ENCODE data around the gene UBE2E2.
A peak's percentile ranks its signal among the peaks of the same experiment; 100 is the strongest.

The UBE2E2 gene

DNA sequence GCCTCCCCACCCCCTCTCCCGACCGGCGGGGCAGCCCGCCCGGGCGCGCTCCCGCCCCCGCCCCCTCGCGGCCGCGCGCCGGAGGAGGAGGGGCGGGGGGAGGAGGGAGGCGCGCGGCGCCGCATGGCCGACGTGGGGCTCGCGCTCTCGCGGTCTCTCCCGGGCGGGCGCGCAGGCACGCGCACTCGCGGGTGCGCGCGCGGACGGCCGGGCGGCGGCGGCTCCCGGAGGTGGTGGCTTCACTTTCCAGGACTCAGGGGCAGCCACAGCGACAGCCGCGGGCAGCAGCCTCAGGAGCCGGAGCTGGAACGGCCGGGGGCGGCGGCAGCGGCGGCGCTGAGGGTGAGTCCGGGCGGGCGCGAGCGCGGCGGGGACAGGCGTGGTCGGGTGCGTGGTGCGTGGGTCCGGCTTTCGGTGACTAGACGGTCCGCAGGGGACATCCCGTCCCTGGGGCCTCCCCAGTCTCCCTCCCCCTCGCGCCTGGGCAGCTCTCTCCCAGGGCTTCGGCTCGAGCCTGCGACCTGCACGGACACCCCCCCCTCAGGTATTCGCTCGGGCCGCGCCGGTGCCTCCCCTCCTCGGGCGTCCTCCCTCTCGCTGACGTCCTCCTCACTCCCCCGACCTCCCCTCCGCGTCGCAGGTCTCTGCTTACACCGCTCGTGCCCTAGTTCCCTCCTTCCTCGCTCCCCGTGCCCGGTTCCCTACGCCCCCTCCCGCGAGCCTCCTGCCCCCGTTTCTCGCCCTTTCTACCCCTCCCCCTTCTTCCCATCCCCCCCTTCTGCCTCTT, at the start of gene UBE2E2:
Gene UBE2E2, plus strand, starts transcription at position 407 of the 787 bp plus-strand sequence.
- Histone ChIP-seq H3K36me3 (ENCODE audit: insufficient read depth, low read length) (no peaks in the 10 kb centered on the region), H3K9me3 (ENCODE audit: control insufficient read depth, insufficient read depth, low read length) (no peaks in the 10 kb centered on the region), H3K9ac (ENCODE audit: low read depth, low read length) (peak within 1 kb of the TSS; percentile 91), H3K4me1 (ENCODE audit: insufficient read depth, low read length) (no peaks in the 10 kb centered on the region)

DNA sequence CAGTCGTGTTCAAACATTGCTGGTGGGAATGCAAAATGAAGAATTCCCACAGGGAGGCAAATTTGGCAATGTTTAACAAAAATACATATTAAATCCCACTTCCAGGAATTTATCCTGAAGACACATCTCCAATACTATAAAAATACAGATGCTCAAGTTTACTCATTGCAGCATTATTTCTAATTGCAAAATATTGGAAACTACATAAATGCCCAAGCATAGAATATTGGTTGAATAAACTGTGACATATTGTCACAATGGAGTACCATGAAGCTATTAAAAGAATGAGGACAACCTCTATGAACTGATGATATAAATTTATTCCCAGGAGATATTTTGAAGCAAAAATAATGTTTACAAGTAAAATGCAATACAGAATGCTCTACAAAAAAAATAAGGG, 49.7 kb upstream of the UBE2E2 start:
- Histone ChIP-seq H3K4me1 (ENCODE audit: insufficient read depth, low read length) (peaks cover 5% of the 10 kb centered on the region; the same call in 1 of the 2 replicates), H3K9ac (ENCODE audit: low read depth, low read length) (no peak overlapping the region), H3K9me3 (ENCODE audit: control insufficient read depth, insufficient read depth, low read length) (no peaks in the 10 kb centered on the region), H3K36me3 (ENCODE audit: insufficient read depth, low read length) (no peaks in the 10 kb centered on the region)

DNA sequence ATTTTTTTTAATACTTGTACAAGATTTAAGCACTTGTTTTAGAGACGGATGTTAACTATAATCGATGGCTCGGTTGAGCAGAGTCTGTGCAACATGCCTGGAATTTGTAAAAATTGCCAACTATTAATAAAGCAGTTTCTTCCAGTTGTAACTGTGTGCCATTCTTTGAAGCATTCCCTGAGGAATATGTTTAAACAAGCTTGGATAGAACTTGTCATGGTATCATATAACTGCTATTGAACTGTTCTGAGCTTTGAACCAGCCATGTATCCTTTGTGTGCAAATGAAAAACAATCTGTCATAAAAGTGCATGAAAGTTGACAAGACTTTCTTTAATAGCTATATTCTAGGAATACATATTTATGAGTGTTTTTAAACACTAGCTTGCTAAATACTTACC, 45.8 kb upstream of the UBE2E2 start:
- Histone ChIP-seq H3K4me1 (ENCODE audit: insufficient read depth, low read length) (peaks cover 5% of the 10 kb centered on the region; the same call in 1 of the 2 replicates), H3K36me3 (ENCODE audit: insufficient read depth, low read length) (no peaks in the 10 kb centered on the region), H3K9ac (ENCODE audit: low read depth, low read length) (no peak overlapping the region), H3K9me3 (ENCODE audit: control insufficient read depth, insufficient read depth, low read length) (no peaks in the 10 kb centered on the region)

DNA sequence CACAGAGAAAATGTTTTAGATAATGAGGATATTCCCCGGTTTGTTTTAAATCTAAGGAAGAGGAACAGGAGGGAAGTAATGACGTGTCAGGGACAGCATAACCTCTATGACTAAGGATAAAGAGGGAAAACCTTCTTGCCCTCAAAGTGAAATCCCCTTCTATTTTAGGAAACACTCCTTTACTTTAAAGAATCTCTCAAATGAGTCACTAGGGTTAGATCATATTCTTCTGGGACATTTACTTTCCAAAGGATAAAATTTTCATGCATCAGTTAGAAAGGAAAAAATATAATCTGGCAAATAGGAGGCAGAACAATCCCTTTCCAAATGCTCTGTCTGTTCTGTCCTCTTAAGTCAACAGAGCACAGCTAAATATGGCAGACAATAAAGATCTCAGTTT, 43.2 kb upstream of the UBE2E2 start:
- Histone ChIP-seq H3K9ac (ENCODE audit: low read depth, low read length) (no peak overlapping the region), H3K36me3 (ENCODE audit: insufficient read depth, low read length) (no peaks in the 10 kb centered on the region), H3K4me1 (ENCODE audit: insufficient read depth, low read length) (no peaks in the 10 kb centered on the region), H3K9me3 (ENCODE audit: control insufficient read depth, insufficient read depth, low read length) (no peaks in the 10 kb centered on the region)

DNA sequence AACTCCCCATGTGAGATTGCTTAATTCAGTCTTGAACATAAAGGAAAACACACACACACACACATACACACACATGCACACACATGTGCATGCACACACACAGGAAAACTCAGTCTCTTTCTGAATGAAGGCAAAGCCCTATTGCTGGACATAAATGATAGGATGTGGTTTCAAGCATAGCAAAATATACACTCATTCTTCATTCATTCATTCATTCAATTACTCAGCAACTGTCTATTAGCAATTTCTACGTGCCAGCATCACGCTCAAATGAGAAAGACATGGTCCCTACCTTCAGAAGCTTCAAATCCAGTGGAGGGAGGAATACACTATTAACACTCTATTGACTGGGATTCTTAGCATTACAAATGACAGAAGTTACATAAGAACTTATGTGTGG, 41.8 kb upstream of the UBE2E2 start:
- H3K9ac ChIP-seq (ENCODE audit: low read depth, low read length), result no peak overlapping the region
- peaks cover 1% of the 10 kb centered on the region for H3K4me1 ChIP-seq (ENCODE audit: insufficient read depth, low read length)
- no peaks in the 10 kb centered on the region for H3K9me3 ChIP-seq (ENCODE audit: control insufficient read depth, insufficient read depth, low read length)
- no peaks in the 10 kb centered on the region for H3K36me3 ChIP-seq (ENCODE audit: insufficient read depth, low read length)

DNA sequence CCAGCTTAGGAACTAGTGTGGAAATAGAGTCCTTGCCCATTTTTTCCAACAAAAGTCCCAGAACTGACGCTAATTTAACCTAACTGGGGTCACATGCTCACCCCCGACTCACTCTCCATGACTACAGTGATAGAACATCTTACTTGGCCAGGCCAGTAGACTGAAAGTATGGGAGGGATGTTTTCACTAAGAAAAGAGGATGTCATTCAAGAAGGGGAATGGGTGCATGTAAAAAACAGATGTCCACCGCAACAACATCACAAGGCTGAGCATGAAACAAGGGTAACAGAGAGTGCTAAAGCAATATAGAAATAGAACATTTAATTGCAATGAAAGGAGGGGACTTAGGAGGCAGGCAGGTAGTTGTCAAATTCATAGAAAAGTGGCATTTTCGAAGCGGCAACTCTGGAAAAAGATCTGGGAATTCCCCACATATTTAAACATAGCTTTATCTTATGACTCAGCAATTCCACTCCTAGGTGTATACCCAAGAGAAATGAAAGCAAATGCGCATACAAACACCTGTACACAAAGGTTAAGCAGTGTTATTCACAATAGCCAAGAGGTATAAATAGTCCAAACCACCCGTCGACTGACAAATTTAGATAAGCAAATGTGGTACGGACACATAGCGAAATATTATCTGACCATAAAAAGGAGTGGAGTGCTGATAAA, 41.1 kb upstream of the UBE2E2 start:
- H3K4me1 ChIP-seq (ENCODE audit: insufficient read depth, low read length), result peaks cover 7% of the 10 kb centered on the region
- no peak overlapping the region for H3K9ac ChIP-seq (ENCODE audit: low read depth, low read length)
- H3K36me3 ChIP-seq (ENCODE audit: insufficient read depth, low read length), result no peaks in the 10 kb centered on the region
- H3K9me3 ChIP-seq (ENCODE audit: control insufficient read depth, insufficient read depth, low read length), result no peaks in the 10 kb centered on the region

DNA sequence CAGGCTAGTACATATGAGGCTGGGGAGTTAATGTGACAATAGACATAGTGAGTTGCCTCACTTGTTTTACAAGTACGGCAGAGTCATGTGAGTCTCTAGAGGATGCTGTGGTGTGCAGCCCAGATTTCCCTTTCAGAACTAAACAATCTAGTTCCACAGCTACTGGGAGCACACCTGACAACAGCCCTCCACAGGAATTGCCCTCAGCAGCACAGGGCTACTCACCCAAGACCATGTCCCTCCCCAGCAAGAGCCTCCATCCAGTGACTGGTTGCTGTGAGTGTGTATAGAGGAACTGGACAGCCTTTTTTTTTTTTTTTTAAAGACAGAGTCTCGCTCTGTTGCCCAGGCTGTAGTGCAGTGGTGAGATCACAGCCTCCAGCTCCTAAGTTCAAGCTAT, 40.2 kb upstream of the UBE2E2 start:
- Histone ChIP-seq H3K9ac (ENCODE audit: low read depth, low read length) (no peak overlapping the region), H3K9me3 (ENCODE audit: control insufficient read depth, insufficient read depth, low read length) (no peaks in the 10 kb centered on the region), H3K4me1 (ENCODE audit: insufficient read depth, low read length) (peaks cover 7% of the 10 kb centered on the region), H3K36me3 (ENCODE audit: insufficient read depth, low read length) (no peaks in the 10 kb centered on the region)

DNA sequence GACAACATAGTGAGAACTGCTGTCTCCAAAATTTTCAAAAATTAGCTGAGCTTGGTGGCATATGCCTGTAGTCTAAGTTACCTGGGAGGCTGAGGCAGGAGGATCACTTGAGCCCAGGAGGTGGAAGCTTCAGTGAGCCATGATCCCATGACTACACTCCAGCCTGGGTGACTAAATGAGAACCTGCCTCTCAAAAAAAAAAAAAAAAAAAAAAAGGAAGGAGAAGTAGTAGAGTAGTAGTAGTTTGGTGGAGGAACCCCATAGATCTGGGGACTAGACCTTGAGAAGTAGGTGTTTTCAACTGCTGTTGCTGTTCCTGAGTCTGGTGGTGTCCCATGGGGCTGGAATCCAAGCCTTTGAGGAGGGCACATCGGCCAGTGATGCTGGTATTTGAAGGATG, 38.4 kb upstream of the UBE2E2 start:
- Histone ChIP-seq H3K9ac (ENCODE audit: low read depth, low read length) (no peak overlapping the region), H3K36me3 (ENCODE audit: insufficient read depth, low read length) (no peaks in the 10 kb centered on the region), H3K4me1 (ENCODE audit: insufficient read depth, low read length) (peaks cover 7% of the 10 kb centered on the region), H3K9me3 (ENCODE audit: control insufficient read depth, insufficient read depth, low read length) (no peaks in the 10 kb centered on the region)

DNA sequence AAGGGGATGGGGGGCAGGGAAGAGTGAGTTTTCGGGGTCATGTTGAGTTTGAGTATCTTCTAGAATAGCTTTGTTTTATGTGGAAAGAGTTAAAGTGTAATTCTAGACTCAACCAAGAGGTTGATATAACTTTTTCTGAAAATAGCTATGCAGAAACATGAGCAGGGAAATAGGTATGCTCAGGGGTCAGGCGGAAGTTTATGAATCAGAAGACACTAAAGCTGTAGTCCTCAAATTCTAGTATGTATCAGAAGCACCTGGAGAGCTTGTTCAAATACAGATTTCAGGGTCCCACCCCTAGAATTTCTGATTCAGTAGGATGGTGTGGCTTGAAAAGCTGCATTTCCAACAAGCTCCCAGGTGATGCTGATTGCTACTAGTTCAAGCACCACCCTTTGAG, 37.6 kb upstream of the UBE2E2 start:
- H3K9me3 ChIP-seq (ENCODE audit: control insufficient read depth, insufficient read depth, low read length), result no peaks in the 10 kb centered on the region
- no peaks in the 10 kb centered on the region for H3K36me3 ChIP-seq (ENCODE audit: insufficient read depth, low read length)
- peaks cover 7% of the 10 kb centered on the region for H3K4me1 ChIP-seq (ENCODE audit: insufficient read depth, low read length)
- H3K9ac ChIP-seq (ENCODE audit: low read depth, low read length), result no peak overlapping the region

DNA sequence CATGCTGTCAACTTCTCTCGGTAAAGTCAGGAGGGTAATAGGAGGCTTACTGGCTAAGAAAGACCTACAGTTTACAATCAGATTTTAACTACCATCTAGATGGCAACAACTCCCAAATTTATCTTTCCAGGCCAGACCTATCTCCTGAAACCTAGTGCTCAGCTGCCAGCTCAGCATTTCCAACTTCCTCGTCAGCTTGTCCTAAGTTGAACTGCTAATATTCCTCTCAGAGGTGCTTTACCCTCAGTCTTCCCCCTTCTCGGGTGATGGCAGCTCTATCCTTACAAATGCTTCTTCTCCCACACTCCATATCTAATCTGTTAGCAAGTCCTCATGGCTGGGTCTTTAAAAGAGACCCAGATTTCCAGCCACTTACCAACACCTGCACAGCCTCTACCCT, 36.9 kb upstream of the UBE2E2 start:
- H3K4me1 ChIP-seq (ENCODE audit: insufficient read depth, low read length), result peaks cover 7% of the 10 kb centered on the region
- no peak overlapping the region for H3K9ac ChIP-seq (ENCODE audit: low read depth, low read length)
- H3K36me3 ChIP-seq (ENCODE audit: insufficient read depth, low read length), result no peaks in the 10 kb centered on the region
- no peaks in the 10 kb centered on the region for H3K9me3 ChIP-seq (ENCODE audit: control insufficient read depth, insufficient read depth, low read length)

DNA sequence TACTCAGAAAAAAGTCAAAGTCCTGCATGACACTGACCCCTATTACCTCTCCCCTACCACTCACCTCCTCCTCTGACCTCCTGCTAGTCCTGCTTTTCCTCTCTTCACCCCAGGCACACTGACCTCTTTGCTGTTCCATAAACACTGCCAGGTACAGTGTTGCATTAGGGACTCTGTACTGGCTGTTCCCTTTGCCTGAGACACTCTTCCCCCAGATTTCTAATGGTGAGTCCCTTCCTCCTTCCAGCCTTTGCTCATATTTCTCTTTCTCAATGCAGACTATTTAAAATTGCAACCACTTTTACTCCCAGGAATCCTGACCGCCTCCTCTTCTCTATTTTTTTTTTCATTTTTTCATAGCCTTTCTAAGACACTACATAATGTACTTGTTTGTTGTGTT, 36.3 kb upstream of the UBE2E2 start:
- Histone ChIP-seq H3K9ac (ENCODE audit: low read depth, low read length) (no peak overlapping the region), H3K4me1 (ENCODE audit: insufficient read depth, low read length) (peaks cover 7% of the 10 kb centered on the region), H3K36me3 (ENCODE audit: insufficient read depth, low read length) (no peaks in the 10 kb centered on the region), H3K9me3 (ENCODE audit: control insufficient read depth, insufficient read depth, low read length) (no peaks in the 10 kb centered on the region)

DNA sequence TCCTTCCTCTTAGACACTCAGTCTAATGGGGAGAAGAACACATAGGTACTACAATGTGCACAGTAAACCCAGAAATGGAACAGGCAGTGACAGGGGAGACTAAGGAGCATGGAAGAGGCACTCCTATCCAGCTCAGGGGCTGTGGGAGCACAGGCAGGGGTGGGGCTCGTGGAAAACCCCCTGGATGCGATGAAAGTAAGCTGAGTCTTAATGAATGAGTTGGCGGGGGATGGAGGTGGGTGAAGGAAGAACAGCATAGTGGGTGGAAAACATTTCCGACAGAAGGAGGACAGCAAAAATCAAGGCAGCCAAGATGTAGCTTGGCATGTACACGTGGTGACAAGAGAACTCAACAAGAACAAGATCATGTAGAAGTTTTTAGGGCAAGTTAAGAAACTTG, 33.6 kb upstream of the UBE2E2 start:
- peaks cover 10% of the 10 kb centered on the region for H3K4me1 ChIP-seq (ENCODE audit: insufficient read depth, low read length)
- H3K36me3 ChIP-seq (ENCODE audit: insufficient read depth, low read length), result no peaks in the 10 kb centered on the region
- no peaks in the 10 kb centered on the region for H3K9me3 ChIP-seq (ENCODE audit: control insufficient read depth, insufficient read depth, low read length)
- H3K9ac ChIP-seq (ENCODE audit: low read depth, low read length), result no peak overlapping the region

DNA sequence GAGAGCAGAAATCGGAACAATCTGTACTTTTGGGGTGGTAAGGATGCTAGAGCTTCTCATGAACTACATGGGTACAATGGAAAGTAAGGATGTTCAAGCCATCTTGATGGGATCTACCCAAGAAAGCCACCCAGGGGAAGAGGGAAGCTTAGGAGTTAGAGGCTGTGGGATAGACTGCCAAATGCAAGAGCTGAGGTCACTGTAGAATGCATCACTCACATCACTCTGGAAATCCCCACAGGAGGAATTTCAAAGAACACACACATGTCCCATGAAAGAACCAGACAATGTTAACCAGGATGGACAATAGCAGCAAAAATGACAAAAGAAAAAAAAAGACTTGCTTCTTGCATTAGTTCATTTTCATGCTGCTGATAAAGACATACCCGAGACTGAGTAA, 32.8 kb upstream of the UBE2E2 start:
- Histone ChIP-seq H3K4me1 (ENCODE audit: insufficient read depth, low read length) (peaks cover 11% of the 10 kb centered on the region), H3K9ac (ENCODE audit: low read depth, low read length) (no peak overlapping the region), H3K36me3 (ENCODE audit: insufficient read depth, low read length) (no peaks in the 10 kb centered on the region), H3K9me3 (ENCODE audit: control insufficient read depth, insufficient read depth, low read length) (no peaks in the 10 kb centered on the region)

DNA sequence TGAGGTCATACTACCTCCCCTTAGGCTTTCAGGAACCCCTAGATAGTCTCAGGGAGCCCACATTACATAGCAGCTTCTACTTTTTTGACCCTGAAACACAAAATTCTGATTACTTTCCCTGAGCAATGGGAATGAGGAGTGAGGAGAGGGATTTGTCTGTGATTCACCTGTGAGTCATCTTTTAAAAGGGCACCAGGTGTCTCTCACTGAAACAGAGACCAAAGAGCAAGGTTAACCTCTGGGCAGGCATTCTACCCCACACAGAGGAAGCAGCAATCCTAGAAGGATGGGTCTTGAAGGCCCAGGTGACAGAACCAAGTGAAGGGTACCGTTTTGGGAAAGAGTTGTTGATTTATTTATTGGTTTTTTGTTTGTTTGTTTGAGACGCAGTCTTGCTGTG, 31.1 kb upstream of the UBE2E2 start:
- Histone ChIP-seq H3K4me1 (ENCODE audit: insufficient read depth, low read length) (peaks cover 4% of the 10 kb centered on the region; the same call in 1 of the 2 replicates), H3K36me3 (ENCODE audit: insufficient read depth, low read length) (no peaks in the 10 kb centered on the region), H3K9ac (ENCODE audit: low read depth, low read length) (no peak overlapping the region), H3K9me3 (ENCODE audit: control insufficient read depth, insufficient read depth, low read length) (no peaks in the 10 kb centered on the region)

DNA sequence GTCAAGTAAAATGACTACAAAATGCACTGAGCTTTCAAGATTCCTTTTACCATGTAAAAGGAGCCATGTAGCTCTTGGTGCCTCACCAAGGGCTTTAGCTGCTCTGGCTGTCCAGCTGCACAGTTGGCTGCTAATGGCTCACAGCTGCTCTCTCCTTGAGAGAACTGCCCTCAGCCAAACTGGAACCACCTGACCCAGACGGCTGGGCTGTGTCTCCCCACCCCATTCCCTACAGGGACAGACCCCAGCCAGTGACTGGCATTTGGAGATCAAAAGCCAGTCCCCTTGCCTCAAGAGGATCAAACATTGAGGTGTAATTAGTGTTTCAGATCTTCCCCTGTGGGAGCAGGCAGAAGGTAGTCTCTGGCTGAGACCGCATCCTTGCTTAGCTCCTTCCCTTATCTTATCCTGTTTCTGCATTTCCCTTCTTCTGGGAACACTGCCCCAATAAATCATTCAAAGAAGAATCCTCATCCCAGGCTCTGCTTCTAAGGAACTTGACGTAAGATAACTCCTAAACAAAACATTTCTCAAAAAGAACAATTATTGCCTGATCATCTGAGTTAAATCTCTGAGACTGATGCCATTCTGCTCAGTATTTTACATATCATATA, 28.6 kb upstream of the UBE2E2 start:
- Histone ChIP-seq H3K9ac (ENCODE audit: low read depth, low read length) (no peak overlapping the region), H3K4me1 (ENCODE audit: insufficient read depth, low read length) (peaks cover 4% of the 10 kb centered on the region; the same call in 1 of the 2 replicates), H3K9me3 (ENCODE audit: control insufficient read depth, insufficient read depth, low read length) (0 out of 2 replicates have a peak, but pooled peaks cover 2% of the 10 kb centered on the region), H3K36me3 (ENCODE audit: insufficient read depth, low read length) (no peaks in the 10 kb centered on the region)

Measured in ES-I3 (cell line).